ENCODE measurements around the gene CCDC34. TPM values are rescaled to one million over a fixed set of nuclear protein-coding genes. Genes with fewer than 3 reads are reported as not detected.
A peak's percentile ranks its signal among the peaks of the same experiment; 100 is the strongest.

Gene CCDC34
- total RNA-seq, 4 donors from 2014 or later = 3.2 to 8.0 (median 4.0) TPM

DNA sequence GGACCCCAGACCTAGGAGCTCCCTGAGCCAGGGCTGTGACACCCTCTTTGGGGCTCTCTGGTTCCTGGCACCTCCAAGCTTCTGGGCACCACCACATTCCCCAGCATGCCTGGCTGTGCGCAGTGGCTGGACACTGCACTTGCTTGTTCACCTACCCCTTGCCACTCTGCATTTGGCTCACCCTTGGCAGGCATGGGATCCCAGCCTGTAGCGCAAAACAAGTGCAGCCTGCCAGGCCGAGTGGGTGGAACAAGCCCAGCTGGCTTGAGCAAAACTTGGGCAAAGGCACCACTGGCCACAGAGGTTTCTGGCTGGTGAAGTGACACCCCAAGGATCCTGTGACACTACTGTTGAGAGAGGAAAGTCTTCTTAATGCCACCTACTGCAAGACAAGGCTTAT is 57.3 kb downstream of the CCDC34 start:
- Histone ChIP-seq H3K9me3 (no peaks in the 10 kb centered on the region), H3K36me3 (no peaks in the 10 kb centered on the region), H3K27me3 (no peaks in the 10 kb centered on the region), H3K27ac (no peak overlapping the region), H3K4me3 (no peak overlapping the region), H3K4me1 (no peaks in the 10 kb centered on the region)
- 73% methylated on average over 2 of the region's 3 CpGs for WGBS
- TF ChIP-seq, protein P1, sequence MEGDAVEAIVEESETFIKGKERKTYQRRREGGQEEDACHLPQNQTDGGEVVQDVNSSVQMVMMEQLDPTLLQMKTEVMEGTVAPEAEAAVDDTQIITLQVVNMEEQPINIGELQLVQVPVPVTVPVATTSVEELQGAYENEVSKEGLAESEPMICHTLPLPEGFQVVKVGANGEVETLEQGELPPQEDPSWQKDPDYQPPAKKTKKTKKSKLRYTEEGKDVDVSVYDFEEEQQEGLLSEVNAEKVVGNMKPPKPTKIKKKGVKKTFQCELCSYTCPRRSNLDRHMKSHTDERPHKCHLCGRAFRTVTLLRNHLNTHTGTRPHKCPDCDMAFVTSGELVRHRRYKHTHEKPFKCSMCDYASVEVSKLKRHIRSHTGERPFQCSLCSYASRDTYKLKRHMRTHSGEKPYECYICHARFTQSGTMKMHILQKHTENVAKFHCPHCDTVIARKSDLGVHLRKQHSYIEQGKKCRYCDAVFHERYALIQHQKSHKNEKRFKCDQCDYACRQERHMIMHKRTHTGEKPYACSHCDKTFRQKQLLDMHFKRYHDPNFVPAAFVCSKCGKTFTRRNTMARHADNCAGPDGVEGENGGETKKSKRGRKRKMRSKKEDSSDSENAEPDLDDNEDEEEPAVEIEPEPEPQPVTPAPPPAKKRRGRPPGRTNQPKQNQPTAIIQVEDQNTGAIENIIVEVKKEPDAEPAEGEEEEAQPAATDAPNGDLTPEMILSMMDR (IDR thresholded peaks at IDR 0.05) = no peak
- TF ChIP-seq EP300 (IDR thresholded peaks at IDR 0.05) = no peak
- TF ChIP-seq POLR2A (IDR thresholded peaks at IDR 0.05) = no peak
- no peak for TF ChIP-seq POLR2AphosphoS5 (IDR thresholded peaks at IDR 0.05)
- DNase-seq (ENCODE audit: low spot score in 2 of 2) = no peak

DNA sequence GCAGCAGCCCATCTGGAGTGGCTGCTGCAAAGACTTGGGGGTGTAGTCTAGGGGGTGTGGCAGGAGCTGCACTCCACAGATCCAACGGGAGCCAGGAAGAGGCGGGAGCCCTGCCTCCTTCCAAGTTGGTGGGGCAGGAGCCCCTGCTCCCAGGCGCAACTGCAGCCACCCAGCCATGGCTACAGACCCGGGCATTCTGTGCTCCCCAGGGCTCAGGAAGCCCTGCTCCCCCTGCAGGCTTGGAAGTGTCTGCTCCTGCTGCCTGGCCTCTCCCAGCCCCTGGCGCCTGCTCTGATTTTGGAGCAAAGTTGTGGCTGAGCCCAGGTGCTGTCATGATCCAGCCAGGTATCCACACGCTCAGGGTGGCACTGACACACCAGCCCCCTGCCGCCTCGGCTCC is 58.5 kb downstream of the CCDC34 start:
- H3K4me3 ChIP-seq = no peak overlapping the region
- no peaks in the 10 kb centered on the region for H3K27me3 ChIP-seq
- TF ChIP-seq EP300 (IDR thresholded peaks at IDR 0.05) = no peak
- H3K27ac ChIP-seq = no peak overlapping the region
- no peaks in the 10 kb centered on the region for H3K36me3 ChIP-seq
- no peak for DNase-seq (ENCODE audit: low spot score in 2 of 2)
- 83% methylated on average over 3 of the region's 8 CpGs for WGBS
- H3K4me1 ChIP-seq = no peaks in the 10 kb centered on the region
- H3K9me3 ChIP-seq = no peaks in the 10 kb centered on the region

DNA sequence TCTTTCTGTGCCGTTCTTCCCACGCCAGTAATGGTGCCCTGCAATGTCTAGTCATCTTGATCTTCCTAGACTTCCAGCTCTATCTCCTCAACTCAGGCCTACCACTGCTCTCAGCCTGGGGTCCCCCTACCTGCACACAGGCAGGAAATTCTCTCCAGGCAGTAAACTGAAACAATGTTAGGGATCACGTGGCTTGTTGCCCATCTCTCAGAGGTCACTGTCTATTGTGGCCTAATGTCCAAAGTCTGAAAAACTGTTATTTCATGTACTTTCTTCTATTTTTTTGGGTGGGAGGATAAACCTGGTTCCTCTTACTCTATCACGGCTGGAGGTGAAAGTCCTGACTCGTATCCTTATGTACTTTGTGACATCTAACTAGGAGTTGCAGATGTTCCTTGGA is 59.1 kb downstream of the CCDC34 start:
- no peaks in the 10 kb centered on the region for H3K36me3 ChIP-seq
- 79% methylated on average over 5 of the region's 5 CpGs for whole genome bisulfite sequencing

GRCh38 chr11:27300974-27301373 is 62.0 kb downstream of the CCDC34 start:
- no peaks in the 10 kb centered on the region for H3K27me3 ChIP-seq
- no peaks in the 10 kb centered on the region for H3K4me1 ChIP-seq
- no peak overlapping the region for H3K4me3 ChIP-seq
- H3K9me3 ChIP-seq = no peaks in the 10 kb centered on the region
- no peak for DNase-seq (ENCODE audit: low spot score in 2 of 2)
- TF ChIP-seq EP300 (IDR thresholded peaks at IDR 0.05) (no peak), POLR2AphosphoS5 (IDR thresholded peaks at IDR 0.05) (no peak), POLR2A (IDR thresholded peaks at IDR 0.05) (no peak)
- TF ChIP-seq, protein P1 (IDR thresholded peaks at IDR 0.05) = no peak
- no peaks in the 10 kb centered on the region for H3K36me3 ChIP-seq
- no peak overlapping the region for H3K27ac ChIP-seq

More for the DNA sequence above, 59.1 kb downstream of the CCDC34 start:
- no peak overlapping the region for H3K27ac ChIP-seq
- H3K4me1 ChIP-seq = no peaks in the 10 kb centered on the region
- TF ChIP-seq, protein P1 (IDR thresholded peaks at IDR 0.05) = no peak
- TF ChIP-seq POLR2AphosphoS5 (IDR thresholded peaks at IDR 0.05) = no peak
- no peak for TF ChIP-seq POLR2A (IDR thresholded peaks at IDR 0.05)
- no peak for TF ChIP-seq EP300 (IDR thresholded peaks at IDR 0.05)
- H3K9me3 ChIP-seq = no peaks in the 10 kb centered on the region
- no peaks in the 10 kb centered on the region for H3K27me3 ChIP-seq
- no peak for DNase-seq (ENCODE audit: low spot score in 2 of 2)
- no peak overlapping the region for H3K4me3 ChIP-seq

- H3K4me3 ChIP-seq = no peak overlapping the region
- H3K27me3 ChIP-seq = no peaks in the 10 kb centered on the region
- no peaks in the 10 kb centered on the region for H3K36me3 ChIP-seq
- H3K9me3 ChIP-seq = no peaks in the 10 kb centered on the region
- no peak for DNase-seq (ENCODE audit: low spot score in 2 of 2)
- 58% methylated on average over 1 of the region's 1 CpG for WGBS
- H3K4me1 ChIP-seq = no peaks in the 10 kb centered on the region
- TF ChIP-seq EP300 (IDR thresholded peaks at IDR 0.05) = no peak
- TF ChIP-seq, protein P1 (IDR thresholded peaks at IDR 0.05) = no peak
- TF ChIP-seq POLR2AphosphoS5 (IDR thresholded peaks at IDR 0.05) = no peak
- TF ChIP-seq POLR2A (IDR thresholded peaks at IDR 0.05) = no peak
- H3K27ac ChIP-seq = no peak overlapping the region
These were observed 65.4 kb downstream of the CCDC34 start for GRCh38 chr11:27297616-27298015.

- Histone ChIP-seq H3K4me3 (no peak overlapping the region), H3K4me1 (no peaks in the 10 kb centered on the region), H3K36me3 (no peaks in the 10 kb centered on the region), H3K27me3 (no peaks in the 10 kb centered on the region), H3K9me3 (no peaks in the 10 kb centered on the region), H3K27ac (no peak overlapping the region)
- WGBS = 55% methylated on average over 3 of the region's 3 CpGs
- TF ChIP-seq, protein P1 (IDR thresholded peaks at IDR 0.05) = peak; percentile 15 to 44
- TF ChIP-seq POLR2AphosphoS5 (IDR thresholded peaks at IDR 0.05) = no peak
- TF ChIP-seq EP300 (IDR thresholded peaks at IDR 0.05) = no peak
- no peak for DNase-seq (ENCODE audit: low spot score in 2 of 2)
These were observed 66.5 kb downstream of the CCDC34 start for GRCh38 chr11:27296497-27296896.

Measured in suprapubic skin (tissue), 4 donors.